Naive B cell (primary cell): ENCODE data around the gene TTBK2. TPM values are rescaled to one million over a fixed set of nuclear protein-coding genes. Genes with fewer than 3 reads are reported as not detected.

Experiments
- ATAC-seq, 2 donors: fragments of 150-1000 bp; cut with Tn5 transposase; 2 replicates each; pipeline ENCODE4 v1.10.0; 2021; ENCODE audit warnings: low read depth in 2 of 2, mild to moderate bottlenecking in 2 of 2, moderate library complexity in 2 of 2
- DNase-seq: peaks from one replicate; pipeline ENCODE4 v3.0.0; 2022
- H3K27ac Mint-ChIP-seq, 6 donors: one replicate each; pipeline ENCODE4 v1.8.0; 2020 to 2022; ENCODE audit warnings: mild to moderate bottlenecking in 6 of 6, mixed read lengths in 6 of 6, moderate library complexity in 5 of 6, inconsistent platforms in 2 of 6
- H3K27me3 Mint-ChIP-seq, 3 donors: one replicate each; pipeline ENCODE4 v1.8.0; 2021 to 2022; ENCODE audit warnings: mixed read lengths in 3 of 3, mild to moderate bottlenecking in 1 of 3
- H3K36me3 Mint-ChIP-seq, 2 donors: one replicate each; pipeline ENCODE4 v1.8.0; 2020 to 2022; ENCODE audit warnings: mixed read lengths in 2 of 2, inconsistent platforms in 1 of 2, mild to moderate bottlenecking in 1 of 2
- H3K4me1 Mint-ChIP-seq, 3 donors: one replicate each; pipeline ENCODE4 v1.8.0; 2020 to 2022; ENCODE audit warnings: mixed read lengths in 3 of 3, inconsistent platforms in 1 of 3, mild to moderate bottlenecking in 1 of 3, moderate library complexity in 1 of 3
- H3K4me3 Mint-ChIP-seq, 8 donors: one replicate each; pipeline ENCODE4 v1.8.0; 2020 to 2022; ENCODE audit warnings: mild to moderate bottlenecking in 8 of 8, mixed read lengths in 8 of 8, moderate library complexity in 8 of 8, inconsistent platforms in 2 of 8
- H3K9me3 Mint-ChIP-seq, 7 donors: one replicate each; pipeline ENCODE4 v1.8.0; 2020 to 2022; ENCODE audit warnings: mixed read lengths in 7 of 7, mild to moderate bottlenecking in 5 of 7, inconsistent platforms in 2 of 7, moderate library complexity in 1 of 7
- polyA plus RNA-seq, 6 donors: library from polyadenylated mRNA; unstranded; fragments of 300-500 nt; fragmentation: Illumina TruSeq; gene quantifications; one replicate each; pipeline ENCODE4 v1.2.3, GENCODE V29; 2021; ENCODE audit warnings: low read depth in 6 of 6

Gene TTBK2
- polyA plus RNA-seq, 6 donors from 2014 or later, result 5.7 to 12.0 (median 10.4) TPM

- H3K4me1 Mint-ChIP-seq, result peaks cover 0 to 2% (median 0%) of the 10 kb centered on the region in 3 donors
Measured at GRCh38 chr15:42696626-42697025, 224.0 kb downstream of the TTBK2 start.

GRCh38 chr15:42695527-42696071 is 225.0 kb downstream of the TTBK2 start:
- H3K27ac Mint-ChIP-seq, result peak overlapping the region in 3 of 6 donors; percentile 35 to 69 (median 65)
- no peaks in the 10 kb centered on the region for H3K9me3 Mint-ChIP-seq
- DNase-seq, result no peak
- no peaks in the 10 kb centered on the region for H3K27me3 Mint-ChIP-seq
- peaks cover 0 to 1% of the 10 kb centered on the region in 2 donors for H3K36me3 Mint-ChIP-seq
- ATAC-seq, result no peak
- peaks cover 0 to 2% (median 0%) of the 10 kb centered on the region in 3 donors for H3K4me1 Mint-ChIP-seq
- H3K4me3 Mint-ChIP-seq, result peak overlapping the region in 1 of 8 donors; percentile 37

More at GRCh38 chr15:42696626-42697025, 224.0 kb downstream of the TTBK2 start:
- Mint-ChIP-seq H3K9me3 (no peaks in the 10 kb centered on the region), H3K4me3 (no peak overlapping the region), H3K27ac (peak overlapping the region in 4 of 6 donors; percentile 0 to 58 (median 8)), H3K27me3 (no peaks in the 10 kb centered on the region), H3K36me3 (peaks cover 0 to 10% of the 10 kb centered on the region in 2 donors)
- ATAC-seq (no peak), DNase-seq (no peak)

- peak overlapping the region in 1 of 6 donors; percentile 70 for H3K27ac Mint-ChIP-seq
- no peaks in the 10 kb centered on the region for H3K9me3 Mint-ChIP-seq
- no peak for ATAC-seq
- H3K36me3 Mint-ChIP-seq, result no peaks in the 10 kb centered on the region
- H3K27me3 Mint-ChIP-seq, result no peaks in the 10 kb centered on the region
- DNase-seq, result no peak
- H3K4me1 Mint-ChIP-seq, result peaks cover 0 to 2% (median 0%) of the 10 kb centered on the region in 3 donors
- no peak overlapping the region for H3K4me3 Mint-ChIP-seq
Measured at GRCh38 chr15:42694398-42694797, 226.2 kb downstream of the TTBK2 start.

GRCh38 chr15:42693942-42694341 is 226.6 kb downstream of the TTBK2 start:
- Mint-ChIP-seq H3K9me3 (no peaks in the 10 kb centered on the region), H3K27me3 (no peaks in the 10 kb centered on the region), H3K36me3 (no peaks in the 10 kb centered on the region), H3K27ac (peak overlapping the region in 2 of 6 donors; percentile 0 to 19), H3K4me1 (peaks cover 0 to 2% (median 0%) of the 10 kb centered on the region in 3 donors), H3K4me3 (no peak overlapping the region)
- DNase-seq (no peak), ATAC-seq (no peak)

- Mint-ChIP-seq H3K9me3 (no peaks in the 10 kb centered on the region), H3K27ac (no peak overlapping the region), H3K36me3 (no peaks in the 10 kb centered on the region), H3K4me3 (no peak overlapping the region), H3K27me3 (no peaks in the 10 kb centered on the region), H3K4me1 (peaks cover 0 to 2% (median 0%) of the 10 kb centered on the region in 3 donors)
- ATAC-seq (no peak), DNase-seq (no peak)
Measured at GRCh38 chr15:42693496-42693895, 227.1 kb downstream of the TTBK2 start.

GRCh38 chr15:42692997-42693396 is 227.6 kb downstream of the TTBK2 start:
- no peaks in the 10 kb centered on the region for H3K36me3 Mint-ChIP-seq
- H3K4me3 Mint-ChIP-seq, result no peak overlapping the region
- H3K27me3 Mint-ChIP-seq, result no peaks in the 10 kb centered on the region
- DNase-seq (no peak), ATAC-seq (no peak)
- H3K27ac Mint-ChIP-seq, result peak overlapping the region in 1 of 6 donors; percentile 40
- no peaks in the 10 kb centered on the region for H3K9me3 Mint-ChIP-seq
- H3K4me1 Mint-ChIP-seq, result peaks cover 0 to 2% (median 0%) of the 10 kb centered on the region in 3 donors

- no peak overlapping the region for H3K4me3 Mint-ChIP-seq
- no peaks in the 10 kb centered on the region for H3K9me3 Mint-ChIP-seq
- H3K36me3 Mint-ChIP-seq, result no peaks in the 10 kb centered on the region
- DNase-seq, result no peak
- ATAC-seq, result no peak
- peak overlapping the region in 1 of 6 donors; percentile 40 for H3K27ac Mint-ChIP-seq
- no peaks in the 10 kb centered on the region for H3K27me3 Mint-ChIP-seq
- peaks cover 0 to 2% (median 0%) of the 10 kb centered on the region in 3 donors for H3K4me1 Mint-ChIP-seq
Measured at GRCh38 chr15:42692536-42692935, 228.0 kb downstream of the TTBK2 start.

- peak overlapping the region in 1 of 6 donors; percentile 47 for H3K27ac Mint-ChIP-seq
- ATAC-seq, result no peak
- DNase-seq, result no peak
- H3K36me3 Mint-ChIP-seq, result no peaks in the 10 kb centered on the region
- H3K4me3 Mint-ChIP-seq, result peak overlapping the region in 1 of 8 donors; percentile 48
- peaks cover 0 to 2% (median 0%) of the 10 kb centered on the region in 3 donors for H3K4me1 Mint-ChIP-seq
- H3K9me3 Mint-ChIP-seq, result no peaks in the 10 kb centered on the region
- H3K27me3 Mint-ChIP-seq, result no peaks in the 10 kb centered on the region
Measured at GRCh38 chr15:42691770-42692169, 228.8 kb downstream of the TTBK2 start.

GRCh38 chr15:42691308-42691707 is 229.3 kb downstream of the TTBK2 start:
- Mint-ChIP-seq H3K36me3 (no peaks in the 10 kb centered on the region), H3K9me3 (no peaks in the 10 kb centered on the region), H3K27me3 (no peaks in the 10 kb centered on the region), H3K4me1 (peaks cover 0 to 2% (median 0%) of the 10 kb centered on the region in 3 donors), H3K4me3 (no peak overlapping the region), H3K27ac (peak overlapping the region in 1 of 6 donors; percentile 25)
- no peak for DNase-seq
- no peak for ATAC-seq

Other genes with a start within 250 kb of the TTBK2 start
- gene CDAN1, start 183.7 kb downstream of the TTBK2 start, polyA plus RNA-seq, result 10 to 100 TPM in 1 of 6 donors, 1 to 10 TPM in 5; 4.2 to 11.0 (median 6.2) TPM
- gene UBR1, start 185.3 kb upstream of the TTBK2 start, polyA plus RNA-seq, result 10 to 100 TPM; 16.7 to 32.8 (median 20.5) TPM
- gene TMEM62, start 212.8 kb upstream of the TTBK2 start, polyA plus RNA-seq, result 10 to 100 TPM; 17.2 to 27.8 (median 25.2) TPM